Ecto neural progenitor cell (in vitro differentiated cells): ENCODE data around the gene GNAQ.
"Not testable (repeated sequence)": the region's sequence is repeated elsewhere in the genome, so short reads cannot be mapped to it uniquely, and the experiment has no call there.

Source experiments
- DNase-seq: peaks from one replicate; pipeline ENCODE4 v3.0.0-alpha.2; 2018; ENCODE audit warnings: low spot score

Gene GNAQ

DNA sequence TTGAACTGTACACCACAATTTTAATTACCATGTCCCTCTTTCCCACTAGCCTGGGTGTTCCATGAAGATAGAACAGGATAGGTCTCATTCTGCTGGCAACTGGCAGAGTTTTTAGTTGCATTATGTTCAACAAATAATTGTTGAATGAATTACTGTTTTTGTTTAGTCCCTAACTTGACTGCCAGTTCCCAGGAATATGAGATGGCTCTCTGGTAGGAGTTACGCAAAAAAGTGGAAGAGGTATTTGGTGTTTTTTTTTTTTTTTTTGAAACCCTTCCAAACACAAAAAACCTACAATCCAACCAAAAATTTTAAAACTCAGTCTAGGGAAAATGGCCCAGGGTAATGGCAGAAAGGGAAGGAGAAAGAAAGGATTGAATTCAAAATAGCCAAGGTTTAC, 153.6 kb downstream of the GNAQ start:
- DNase-seq, result no peak

DNA sequence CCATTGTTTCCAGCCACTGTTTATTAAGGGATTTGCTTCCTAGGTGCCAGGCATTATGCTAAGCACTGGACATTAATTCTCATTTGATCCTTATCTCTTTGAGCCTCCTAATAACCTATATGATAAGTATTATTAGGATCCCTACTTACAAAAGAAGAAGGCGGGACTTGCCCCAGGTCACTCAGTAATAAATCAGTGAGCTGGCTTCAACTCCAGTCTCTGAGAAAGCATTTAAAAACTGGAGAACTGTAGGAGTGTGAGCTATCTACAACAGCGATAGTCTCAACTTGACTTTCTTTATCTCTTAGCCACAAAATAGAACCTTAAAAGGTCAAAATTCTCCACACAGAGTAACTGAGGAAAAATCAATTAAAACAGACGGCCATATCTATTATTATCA, 155.0 kb downstream of the GNAQ start:
- DNase-seq, result no peak

DNA sequence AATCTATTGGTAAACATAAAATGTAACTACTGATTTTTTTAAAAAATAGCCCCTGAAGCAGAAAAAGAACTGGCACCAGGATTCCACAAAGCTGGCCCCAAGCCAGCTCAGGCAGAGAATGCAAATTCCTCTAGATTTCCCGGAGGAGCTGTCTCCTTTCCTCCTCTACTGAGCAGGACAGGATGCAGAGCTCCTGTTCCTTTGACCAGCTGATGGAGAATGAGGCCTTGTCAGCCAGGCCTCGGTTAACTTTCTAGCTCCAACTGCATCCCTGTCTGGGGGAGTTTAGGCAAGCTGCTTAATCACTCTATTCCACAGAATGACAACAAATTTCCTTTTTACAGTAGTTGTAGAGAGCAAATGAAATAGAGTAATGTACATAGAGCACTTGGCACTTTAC, 155.5 kb downstream of the GNAQ start:
- DNase-seq, result no peak

DNA sequence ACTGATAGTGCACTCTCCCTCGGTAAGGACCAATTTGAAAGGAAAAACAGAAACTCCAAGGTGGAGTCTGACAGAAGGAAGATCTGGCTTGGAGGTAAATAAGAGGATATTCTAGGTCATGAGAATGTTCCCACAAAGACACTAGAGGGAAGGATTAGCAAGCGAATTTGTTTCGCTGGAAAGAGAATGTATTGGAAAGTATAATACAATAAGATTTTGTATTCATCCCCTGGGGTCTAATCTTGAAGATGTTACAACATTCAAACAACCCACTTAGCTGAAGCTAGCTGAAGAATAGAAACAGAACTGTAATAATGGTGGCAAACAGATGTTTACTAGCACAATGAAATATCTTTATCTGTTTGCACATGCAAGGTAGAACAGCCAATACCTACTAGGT, 158.7 kb downstream of the GNAQ start:
- DNase-seq, result no peak

DNA sequence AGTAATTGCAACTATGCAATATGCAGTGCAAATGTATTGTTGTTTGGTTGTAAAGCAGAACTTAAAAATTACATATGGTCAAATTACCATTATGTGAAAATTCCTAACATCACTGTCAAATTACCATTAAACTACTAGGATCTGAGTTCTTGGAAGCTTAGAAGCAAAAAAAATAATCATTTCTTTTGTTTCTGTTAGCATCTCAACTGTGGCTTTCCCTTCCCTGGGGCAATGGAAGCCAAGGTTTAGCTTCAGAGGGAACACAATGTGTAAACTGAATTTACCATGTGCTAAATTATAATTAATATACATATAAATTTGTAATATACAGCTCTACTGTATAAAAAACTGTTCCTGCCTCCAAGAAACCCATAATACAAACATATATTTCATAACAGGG, 159.4 kb downstream of the GNAQ start:
- DNase-seq, result no peak

DNA sequence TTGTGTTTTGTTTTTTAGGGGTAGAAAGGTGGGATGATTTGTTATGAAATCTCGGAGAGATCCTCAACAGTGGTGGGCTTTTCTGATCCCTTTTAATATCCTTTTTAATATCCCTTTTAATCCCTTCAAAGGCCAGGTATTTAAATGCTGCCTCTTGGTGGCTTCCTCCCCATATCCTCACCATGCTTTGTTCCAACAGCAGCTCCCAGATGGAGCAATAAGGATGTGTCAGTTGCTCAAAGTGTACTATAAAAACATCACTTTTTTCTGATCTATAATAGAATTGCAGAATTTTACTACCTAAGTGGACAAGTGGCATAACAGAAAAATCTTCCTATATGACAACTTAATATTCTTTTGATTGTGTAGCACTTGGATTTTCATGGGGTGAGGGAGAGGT, 160.1 kb downstream of the GNAQ start:
- DNase-seq, result no peak

DNA sequence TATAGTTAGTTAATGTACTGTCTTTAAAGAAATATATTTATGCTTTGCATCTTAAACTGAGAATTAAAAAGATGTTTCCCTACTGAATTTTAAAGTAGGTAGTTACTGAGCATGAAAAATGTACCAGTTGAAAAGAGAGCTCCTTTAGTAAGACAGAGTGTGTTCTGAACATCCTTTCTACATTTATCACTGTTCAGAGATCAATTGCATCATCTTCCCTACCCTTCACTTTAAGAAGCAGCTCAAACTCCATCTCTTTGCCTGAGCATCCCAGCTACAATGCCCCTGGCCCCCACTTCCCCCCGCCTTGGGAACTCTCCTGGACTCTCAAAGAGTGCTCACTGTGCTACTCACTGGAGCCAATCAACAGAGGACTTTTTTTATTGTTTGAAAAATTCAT, 164.7 kb downstream of the GNAQ start:
- DNase-seq, result no peak

DNA sequence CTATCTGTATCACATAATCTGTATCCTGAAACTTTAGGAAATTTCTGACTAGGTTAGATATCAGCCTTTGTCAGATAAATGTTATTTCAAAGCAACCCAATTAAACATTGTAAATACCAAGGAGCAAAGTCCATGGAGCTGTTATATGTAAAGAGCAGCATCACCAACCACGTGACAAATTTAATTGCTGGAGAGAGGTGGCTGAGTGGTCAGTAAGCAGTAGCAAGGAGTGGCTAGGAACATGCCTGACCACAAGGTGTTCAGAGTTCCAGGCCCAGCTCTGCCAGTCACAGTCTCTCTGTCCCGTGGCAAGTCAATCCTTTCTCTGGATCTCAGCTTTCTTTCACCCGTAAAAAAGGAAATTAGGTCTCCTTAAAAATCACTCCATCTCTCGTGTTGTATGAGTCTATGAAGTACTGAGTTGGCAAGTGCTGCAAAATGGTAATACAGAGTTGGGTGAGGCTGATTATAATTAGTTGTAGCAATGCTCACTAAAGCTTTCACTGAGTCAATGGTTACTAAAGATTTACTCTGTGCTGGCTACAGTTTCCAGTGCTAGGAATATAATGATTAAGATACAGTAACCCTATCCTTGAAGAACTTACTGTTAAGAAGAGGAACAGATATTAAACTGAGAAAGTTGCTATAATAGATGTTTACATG, 166.1 kb downstream of the GNAQ start:
- no peak for DNase-seq

DNA sequence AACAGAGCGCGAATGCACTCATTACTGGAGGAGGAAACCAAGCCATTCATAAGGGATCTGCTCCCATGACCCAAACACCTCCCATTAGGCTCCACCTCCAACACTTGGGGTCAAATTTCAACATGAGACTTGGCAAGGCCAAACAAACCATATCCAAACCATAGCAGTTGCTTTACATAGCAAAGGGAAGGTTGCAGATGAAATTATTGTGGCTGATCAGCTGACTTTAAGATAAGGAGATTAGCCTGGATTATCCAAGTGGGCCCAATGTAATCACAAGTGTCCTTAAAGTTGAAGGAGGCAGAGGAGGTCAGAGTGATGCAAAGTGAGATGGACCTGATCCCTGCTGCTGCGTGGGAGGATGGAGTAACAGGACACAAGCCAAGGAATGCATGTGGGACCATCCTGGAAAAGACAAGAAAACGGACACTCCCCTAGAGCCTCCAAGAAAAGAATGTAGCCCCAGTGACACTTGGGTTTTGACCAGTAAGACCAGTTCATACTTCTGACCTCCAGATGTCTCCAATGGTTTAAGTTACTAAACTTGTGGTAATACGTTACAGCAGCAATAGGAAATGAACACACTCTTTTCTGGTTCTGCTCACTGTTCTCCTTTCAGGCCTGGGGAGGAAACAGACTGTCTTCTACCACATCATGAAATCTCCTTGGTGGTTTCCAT, 167.3 kb downstream of the GNAQ start:
- no peak for DNase-seq

DNA sequence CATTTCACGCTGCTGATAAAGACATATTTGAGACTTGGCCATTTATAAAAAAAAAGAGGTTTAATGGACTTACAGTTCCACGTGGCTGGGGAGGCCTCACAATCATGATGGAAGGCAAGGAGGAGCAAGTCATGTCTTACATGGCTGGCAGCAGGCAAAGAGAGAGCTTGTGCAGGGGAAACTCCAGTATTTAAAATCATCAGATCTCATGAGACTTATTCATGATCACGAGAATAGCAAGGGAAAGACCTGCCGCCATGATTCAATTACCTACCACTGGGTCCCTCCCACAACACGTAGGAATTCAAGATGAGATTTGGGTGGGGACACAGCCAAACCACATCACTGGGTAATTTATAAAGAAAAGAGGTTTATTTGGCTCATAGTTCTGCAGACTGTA, 168.0 kb downstream of the GNAQ start:
- DNase-seq, result not testable (repeated sequence)

DNA sequence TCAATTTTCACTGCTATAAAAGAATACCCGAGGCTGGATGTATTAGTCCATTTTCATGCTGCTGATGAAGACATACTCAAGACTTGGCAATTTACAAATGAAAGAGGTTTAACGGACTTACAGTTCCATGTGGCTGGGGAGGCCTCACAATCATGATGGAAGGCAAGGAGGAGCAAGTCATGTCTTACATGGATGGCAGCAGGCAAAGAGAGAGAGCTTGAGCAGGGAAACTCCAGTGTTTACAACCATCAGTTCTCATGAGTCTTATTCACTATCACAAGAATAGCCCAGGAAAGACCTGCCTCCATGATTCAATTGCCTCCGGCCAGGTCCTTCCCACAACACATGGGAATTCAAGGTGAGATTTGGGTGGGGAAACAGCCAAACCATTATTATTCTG, 170.7 kb downstream of the GNAQ start:
- not testable (repeated sequence) for DNase-seq

DNA sequence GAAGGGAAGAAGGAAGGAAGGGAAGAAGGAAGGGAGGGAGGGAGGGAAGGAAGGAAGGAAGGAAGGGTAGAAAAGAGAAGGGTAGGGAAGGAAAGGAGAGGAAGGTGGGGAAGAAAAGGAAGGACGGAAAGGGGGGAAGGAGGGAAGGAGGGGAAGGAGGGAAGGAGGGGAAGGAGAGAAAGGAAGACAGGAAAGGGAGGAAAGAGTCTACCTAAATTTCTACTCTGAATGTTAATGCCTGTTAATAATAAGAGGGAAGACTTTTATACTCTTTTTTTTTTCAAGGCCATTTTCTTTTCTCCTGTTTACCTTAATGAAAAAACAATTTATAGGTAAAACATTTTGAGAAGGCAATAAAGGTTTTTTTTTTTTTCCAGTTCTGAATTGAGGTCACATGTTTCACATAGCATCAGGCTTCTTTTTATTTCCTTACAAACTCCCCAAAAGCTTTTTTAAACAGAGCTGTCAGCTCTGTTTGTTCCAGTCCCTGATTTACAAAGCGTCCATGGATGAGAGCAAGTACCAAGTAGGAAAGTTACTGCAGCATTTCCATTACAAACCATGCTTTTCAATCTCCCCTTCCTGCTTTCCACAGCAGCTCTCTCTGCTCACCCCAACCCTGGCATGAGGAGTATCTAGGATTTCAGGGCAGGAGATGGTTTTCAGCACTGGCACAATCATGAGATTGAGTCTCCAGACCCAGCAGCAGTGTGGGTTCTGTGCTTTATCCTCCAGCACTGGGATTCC, 173.9 kb downstream of the GNAQ start:
- DNase-seq, result no peak

DNA sequence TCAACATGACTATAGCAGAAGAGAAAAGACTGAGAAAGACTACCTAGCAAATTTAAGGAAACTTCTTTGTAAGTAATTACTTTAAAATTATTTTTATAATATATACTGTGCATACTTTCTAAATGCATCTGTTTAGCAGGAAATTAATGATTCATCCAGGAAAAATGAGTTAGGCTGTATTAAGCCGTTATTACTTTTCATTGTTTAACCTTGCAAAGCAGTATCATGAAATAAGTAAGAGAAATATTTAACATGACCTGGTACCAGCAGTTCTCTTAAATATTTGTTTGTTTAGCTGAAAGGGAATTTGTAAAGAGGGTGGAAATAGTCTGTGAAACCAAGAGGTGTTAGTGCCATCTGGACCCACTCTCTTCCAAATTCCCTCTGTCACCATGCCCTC, 175.0 kb downstream of the GNAQ start:
- DNase-seq, result no peak

DNA sequence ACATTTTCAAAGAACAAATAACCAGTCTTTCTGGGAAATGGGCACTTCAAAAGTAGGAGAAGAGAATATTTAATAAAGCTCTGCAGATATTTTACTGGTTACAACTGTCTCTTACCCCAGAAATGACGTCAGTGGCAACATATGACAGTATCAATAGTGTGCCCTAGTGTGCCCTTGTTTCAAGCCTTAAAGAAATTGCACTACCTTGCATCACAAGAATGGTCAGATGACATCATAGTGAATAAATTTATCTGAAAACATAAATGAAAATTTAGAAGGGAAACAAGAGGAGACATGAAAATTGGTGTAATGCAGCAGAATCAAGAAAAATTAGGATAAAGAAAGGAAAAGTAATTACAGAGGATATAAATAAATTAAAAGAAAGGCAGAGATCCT, 176.7 kb downstream of the GNAQ start:
- no peak for DNase-seq

DNA sequence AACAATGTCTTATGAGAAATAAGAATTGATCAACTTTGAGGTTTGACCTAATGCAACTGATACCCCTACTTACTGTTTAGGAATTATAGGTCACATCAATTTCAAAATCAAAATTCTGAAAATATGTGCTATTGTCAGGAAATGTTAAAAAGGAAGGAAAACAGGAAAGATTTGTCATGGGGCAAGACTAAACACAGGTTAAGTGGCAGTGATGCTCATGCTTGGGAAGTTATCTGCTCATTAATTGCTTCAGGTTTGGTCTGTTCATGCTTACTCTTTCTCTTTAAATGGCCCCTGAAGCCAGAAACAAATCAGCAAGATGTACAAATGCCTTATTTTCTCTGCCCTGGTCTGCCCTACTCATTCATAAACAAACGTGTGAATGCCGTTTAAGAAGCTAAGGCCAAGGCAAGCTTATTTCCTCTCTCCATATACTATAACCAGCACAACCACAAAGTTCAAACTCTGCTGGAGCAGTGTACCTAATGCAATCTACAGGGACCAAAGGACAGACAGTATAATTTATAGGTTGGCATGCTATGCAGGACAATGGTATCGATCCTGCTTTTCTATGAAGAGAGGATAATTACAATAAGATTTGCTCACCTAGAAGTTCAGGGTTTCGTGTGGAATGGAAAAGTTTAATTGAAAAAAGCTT, 177.2 kb downstream of the GNAQ start:
- no peak for DNase-seq

DNA sequence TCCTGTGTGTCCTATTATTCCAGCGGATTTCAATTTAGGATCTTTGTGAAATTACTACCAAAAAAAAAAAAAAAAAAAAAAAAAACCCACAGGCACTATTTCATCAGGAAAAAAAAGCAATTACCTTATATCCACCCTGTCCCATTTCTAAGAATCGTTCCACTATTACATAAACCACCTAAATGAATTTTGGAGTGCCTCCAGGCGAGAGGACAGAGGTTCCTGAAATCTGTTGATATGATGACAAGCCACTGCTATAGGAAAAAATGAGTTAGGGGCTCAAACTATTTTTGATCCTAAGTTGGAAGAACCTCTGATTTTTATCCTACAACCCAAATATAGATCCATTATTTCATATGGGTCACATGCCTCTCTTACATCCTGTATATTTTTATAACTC, 177.9 kb downstream of the GNAQ start:
- DNase-seq, result no peak

DNA sequence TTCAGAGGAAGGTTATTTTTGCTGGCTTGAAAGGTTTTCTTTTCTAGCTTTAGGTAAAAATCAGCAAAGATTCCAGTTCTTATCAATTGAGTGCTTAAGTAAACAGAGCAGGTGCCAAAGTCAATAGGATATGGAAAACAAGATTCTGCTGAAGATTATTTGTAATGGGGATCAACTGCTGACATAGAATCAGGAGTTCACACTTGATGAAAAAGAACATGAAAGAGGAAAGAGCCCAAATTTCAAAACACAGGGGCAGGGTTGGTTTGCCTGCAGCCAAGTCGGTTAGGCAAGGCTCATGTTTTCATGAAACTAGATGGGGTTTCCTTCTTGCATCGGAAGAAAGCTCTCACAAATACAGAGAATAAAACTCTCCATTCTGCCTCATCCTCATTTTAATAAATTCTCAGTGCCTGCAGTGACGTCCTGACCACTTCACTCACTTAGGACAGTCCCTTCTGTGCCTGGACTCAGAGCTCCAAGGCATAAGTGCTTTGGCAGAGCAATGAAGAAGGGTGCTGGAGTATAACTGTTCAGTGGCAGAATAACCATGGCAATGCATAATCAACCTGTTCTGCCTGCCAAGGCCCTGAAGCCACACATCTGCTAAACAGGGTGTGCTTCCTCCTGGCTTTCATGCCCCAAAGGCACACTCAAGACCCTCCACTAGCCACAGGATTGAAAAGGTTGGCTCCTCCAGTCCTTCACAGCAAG, 179.6 kb downstream of the GNAQ start:
- DNase-seq, result no peak

DNA sequence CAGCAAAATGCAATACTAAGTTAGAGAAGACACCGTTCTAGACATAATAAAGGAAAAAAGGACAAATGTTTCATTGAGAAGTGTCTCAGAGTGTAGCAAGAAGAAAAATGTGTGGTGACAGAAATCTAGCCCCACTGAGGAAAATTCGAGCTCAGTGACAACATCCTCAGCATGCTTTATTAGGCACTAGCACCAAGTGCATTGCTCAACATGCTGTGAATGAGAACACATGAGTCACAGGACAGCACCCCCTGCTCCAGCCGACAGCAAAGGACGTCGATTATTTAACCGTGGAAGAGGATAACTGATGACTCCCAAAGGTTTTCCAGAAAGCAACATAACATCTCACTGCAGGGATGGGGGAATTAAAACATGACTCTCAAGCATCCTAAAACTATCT, 182.7 kb downstream of the GNAQ start:
- no peak for DNase-seq

DNA sequence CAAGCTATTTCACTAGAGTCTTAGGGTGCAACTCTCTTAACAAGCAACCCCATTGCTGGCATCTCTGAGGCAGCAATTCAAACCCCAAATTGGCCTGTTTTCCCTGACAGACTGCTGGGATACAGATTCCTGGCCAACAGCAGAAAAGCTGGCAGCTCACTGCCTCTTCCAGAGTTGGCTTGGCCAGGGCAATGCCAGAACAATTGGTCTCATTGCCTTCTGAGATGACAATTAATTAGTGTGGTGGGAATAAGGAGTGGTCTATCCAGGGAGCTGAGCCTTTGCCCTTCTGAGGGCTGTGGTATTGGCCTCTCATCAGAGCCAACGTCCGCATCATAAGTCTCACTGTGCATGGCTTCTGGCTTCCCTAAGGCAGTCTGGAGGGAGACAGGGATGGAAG, 183.2 kb downstream of the GNAQ start:
- DNase-seq, result no peak

DNA sequence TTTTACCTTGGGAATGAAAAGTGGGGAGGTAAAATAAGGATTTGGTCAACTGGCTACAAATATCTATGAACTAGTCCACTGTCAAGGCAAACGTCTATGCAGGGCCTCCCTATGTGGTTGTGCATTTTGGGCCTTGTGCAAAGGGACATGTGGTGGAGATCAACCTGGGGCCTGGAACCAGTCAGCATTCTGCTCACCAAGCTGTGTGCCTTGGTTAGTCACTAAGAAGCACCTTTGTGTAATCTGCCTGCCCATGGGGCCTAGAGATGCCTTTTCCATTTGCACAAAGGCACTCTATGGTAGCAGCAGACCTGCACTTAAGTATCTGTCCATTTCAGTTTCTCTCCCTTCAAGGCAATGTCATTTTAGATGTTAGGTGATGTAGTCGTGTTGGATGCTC, 184.0 kb downstream of the GNAQ start:
- no peak for DNase-seq

DNA sequence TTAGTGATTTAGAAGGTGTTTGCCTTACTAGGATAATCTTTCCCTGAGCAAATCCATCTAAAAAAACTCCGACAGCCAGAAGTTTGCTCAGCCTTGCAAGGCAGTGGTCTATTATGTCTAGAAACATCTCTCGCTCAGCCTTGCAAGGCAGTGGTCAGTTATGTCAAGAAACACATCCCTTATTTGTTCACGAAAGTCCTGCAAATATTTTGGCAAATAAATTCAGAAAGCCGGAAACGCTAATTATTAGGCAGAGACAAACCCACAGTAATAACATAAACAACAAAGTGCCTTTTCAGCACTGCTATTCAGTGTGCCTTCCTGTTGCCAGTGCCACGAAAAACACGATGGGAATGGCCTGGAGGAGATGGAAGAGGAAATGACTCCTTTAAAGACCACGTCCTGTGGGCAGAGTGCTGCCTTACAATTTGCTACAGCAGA, 184.5 kb downstream of the GNAQ start:
- DNase-seq, result no peak

DNA sequence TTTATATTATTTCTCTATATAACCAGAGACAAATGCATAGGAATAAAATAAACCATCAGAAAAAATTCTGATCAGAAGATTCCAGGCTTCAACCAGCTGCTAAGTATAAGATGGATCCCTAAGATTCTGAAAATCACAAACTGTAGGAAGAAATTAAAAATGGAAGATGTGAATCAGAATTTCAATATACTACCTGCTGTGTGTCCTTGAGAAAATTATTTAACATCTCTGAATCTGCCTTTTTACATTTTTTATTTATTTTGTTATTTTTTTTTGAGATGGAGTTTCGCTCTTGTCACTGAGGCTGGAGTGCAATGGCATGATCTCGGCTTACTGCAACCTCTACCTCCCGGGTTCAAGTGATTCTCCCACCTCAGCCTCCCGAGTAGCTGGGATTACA, 187.2 kb downstream of the GNAQ start:
- DNase-seq, result no peak

DNA sequence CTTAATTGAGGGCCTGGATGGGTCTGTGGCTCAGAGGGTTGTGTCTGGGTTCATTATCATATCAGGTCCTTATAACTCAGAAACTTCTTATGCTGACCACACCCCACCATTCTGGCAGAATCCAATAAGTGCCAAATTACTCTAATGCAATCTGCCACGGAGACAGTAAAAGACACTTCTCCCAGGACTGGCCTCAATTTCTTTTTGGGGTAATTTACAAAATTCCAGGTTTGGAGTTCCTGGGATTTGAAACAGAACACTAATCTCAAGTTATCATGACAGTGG, 187.8 kb downstream of the GNAQ start:
- no peak for DNase-seq
